ENCODE data around the gene ITIH3.
"Not testable (repeated sequence)": the region's sequence is repeated elsewhere in the genome, so short reads cannot be mapped to it uniquely, and the experiment has no call there.

ITIH3 gene

GRCh38 chr3:52794612-52795099, at the start of gene ITIH3:
ITIH3 (plus strand) TSS chr3:52794796; CDS start chr3:52794804, 8 bp downstream.
- DNase-seq (ENCODE audit: low spot score): no peak

GRCh38 chr3:52752045-52752660, 42.4 kb upstream of the ITIH3 start:
- DNase-seq (ENCODE audit: low spot score): no peak

- DNase-seq (ENCODE audit: low spot score): no peak
These were observed 40.2 kb upstream of the ITIH3 start for GRCh38 chr3:52754373-52754772.

- no peak for DNase-seq (ENCODE audit: low spot score)
These were observed 38.5 kb upstream of the ITIH3 start for GRCh38 chr3:52756141-52756540.

GRCh38 chr3:52763466-52763865, 31.1 kb upstream of the ITIH3 start:
- DNase-seq (ENCODE audit: low spot score): no peak

GRCh38 chr3:52769786-52770455, 24.7 kb upstream of the ITIH3 start:
- no peak for DNase-seq (ENCODE audit: low spot score)

GRCh38 chr3:52770496-52771333, 23.9 kb upstream of the ITIH3 start, which contains the start of gene NEK4:
NEK4 (minus strand) TSS chr3:52770940; CDS start chr3:52770746, 194 bp downstream.
- peak; percentile 89 for DNase-seq (ENCODE audit: low spot score)

- no peak for DNase-seq (ENCODE audit: low spot score)
These were observed 23.3 kb upstream of the ITIH3 start for GRCh38 chr3:52771334-52771681.

- no peak for DNase-seq (ENCODE audit: low spot score)
These were observed 22.9 kb upstream of the ITIH3 start for GRCh38 chr3:52771702-52772101.

GRCh38 chr3:52773361-52774065, 21.1 kb upstream of the ITIH3 start:
- DNase-seq (ENCODE audit: low spot score): no peak

GRCh38 chr3:52774066-52774713, 20.4 kb upstream of the ITIH3 start:
- no peak for DNase-seq (ENCODE audit: low spot score)

GRCh38 chr3:52774901-52775864, 19.4 kb upstream of the ITIH3 start:
- DNase-seq (ENCODE audit: low spot score): no peak

- DNase-seq (ENCODE audit: low spot score): no peak
These were observed 18.7 kb upstream of the ITIH3 start for GRCh38 chr3:52775877-52776276.

- not testable (repeated sequence) for DNase-seq (ENCODE audit: low spot score)
These were observed 18.1 kb upstream of the ITIH3 start for GRCh38 chr3:52776486-52776885.

GRCh38 chr3:52777127-52777958, 17.3 kb upstream of the ITIH3 start, which contains the start of gene ITIH1:
ITIH1 (plus strand) TSS chr3:52777599; CDS start chr3:52777616, 17 bp downstream.
- no peak for DNase-seq (ENCODE audit: low spot score)

- DNase-seq (ENCODE audit: low spot score): no peak
These were observed 16.4 kb upstream of the ITIH3 start for GRCh38 chr3:52777959-52778805.

- no peak for DNase-seq (ENCODE audit: low spot score)
These were observed 15.4 kb upstream of the ITIH3 start for GRCh38 chr3:52779011-52779836.
